Breast epithelium (tissue), 4 donors: ENCODE results near the gene CD2BP2. TPM values are rescaled to one million over a fixed set of nuclear protein-coding genes. Genes with fewer than 3 reads are reported as not detected.

Experiments used
- DNase-seq, 2 donors: peaks; one replicate each; pipeline ENCODE4 v3.0.0-alpha.2; 2019; ENCODE audit warnings: low spot score in 2 of 2
- H3K27ac ChIP-seq, 2 donors: fragments of 200-600 bp; sonication (generic) in 1 of 2; one replicate each; pipeline ENCODE4 v1.5.1; 2016 to 2019; ENCODE audit warnings: mild to moderate bottlenecking in 1 of 2
- H3K27me3 ChIP-seq, 2 donors: fragments of 200-600 bp; sonication (generic) in 1 of 2; one replicate each; pipeline versions ENCODE4 v1.5.1 to v1.6.0; 2017 to 2019; ENCODE audit warnings: control low read depth in 1 of 2, mild to moderate bottlenecking in 1 of 2
- H3K36me3 ChIP-seq: fragments of 200-600 bp; one replicate; pipeline ENCODE4 v1.5.1; 2019
- H3K4me1 ChIP-seq, 2 donors: fragments of 200-600 bp; sonication (generic); one replicate each; pipeline ENCODE4 v1.5.1; 2016 to 2019; ENCODE audit warnings: control low read depth in 1 of 2
- H3K4me3 ChIP-seq, 3 donors: fragments of 200-600 bp; sonication (generic); 1 replicate in 2 of 3; 2 replicates in 1 of 3; pipeline ENCODE4 v1.5.1; 2016 to 2019; ENCODE audit warnings: mild to moderate bottlenecking in 3 of 3, moderate library complexity in 2 of 3
- H3K9me3 ChIP-seq, 2 donors: fragments of 200-600 bp; sonication (generic) in 1 of 2; one replicate each; pipeline ENCODE4 v1.5.1; 2016 to 2019; ENCODE audit warnings: control low read depth in 1 of 2
- CTCF ChIP-seq, 3 donors: fragments of 450-650 bp; IDR thresholded peaks; one replicate each; pipeline ENCODE4 v1.5.1; 2016 to 2017; ENCODE audit warnings: antibody characterized with exemption in 3 of 3, mild to moderate bottlenecking in 3 of 3, moderate library complexity in 3 of 3
- POLR2A ChIP-seq: fragments of 450-650 bp; IDR thresholded peaks from one replicate; pipeline ENCODE4 v1.6.1; 2016; ENCODE audit warnings: antibody characterized with exemption, mild to moderate bottlenecking, moderate library complexity
- POLR2AphosphoS5 ChIP-seq, 3 donors: sonication (generic); formaldehyde crosslinking; IDR thresholded peaks; one replicate each; pipeline ENCODE4 v1.6.1; 2017; ENCODE audit warnings: antibody characterized with exemption in 3 of 3
- intact Hi-C: fragments of 100-400 bp; cut with DNase I; formaldehyde crosslinking; loops from one replicate; pipeline ENCODE4 v1.15.1; 2023; ENCODE audit warnings: low total_unique reads
- total RNA-seq, 3 donors: library from RNA; depleted of rRNA; stranded (reverse); fragments of >200 nt; gene quantifications; one replicate each; pipeline ENCODE4 v1.1.0, GENCODE V29; 2016

The CD2BP2 gene
- total RNA-seq, 3 donors from 2014 or later, result 26.2 to 47.2 (median 38.3) TPM

GRCh38 chr16:30356401-30357084 is 1.4 kb upstream of the CD2BP2 start:
- DNase-seq, result no peak
- H3K36me3 ChIP-seq, result peaks cover 4% of the 10 kb centered on the region
- no peaks in the 10 kb centered on the region for H3K9me3 ChIP-seq
- no peak for TF ChIP-seq POLR2A
- no peak for TF ChIP-seq CTCF (IDR thresholded peaks at IDR 0.05)
- no peak for TF ChIP-seq POLR2AphosphoS5 (IDR thresholded peaks at IDR 0.05)
- intact Hi-C loops, result no loop called here
- peak overlapping the region; percentile 98 for H3K27ac ChIP-seq
- peaks cover 5 to 24% of the 10 kb centered on the region in 2 donors for H3K4me1 ChIP-seq
- H3K27me3 ChIP-seq, result no peaks in the 10 kb centered on the region
- H3K4me3 ChIP-seq, result peak overlapping the region; percentile 76 to 83 (median 81)

GRCh38 chr16:30355954-30356308 is 823 bp upstream of the CD2BP2 start:
- no peak for DNase-seq
- Histone ChIP-seq H3K4me3 (peak overlapping the region; percentile 76 to 83 (median 81)), H3K9me3 (no peaks in the 10 kb centered on the region), H3K36me3 (peaks cover 4% of the 10 kb centered on the region), H3K4me1 (peaks cover 5 to 24% of the 10 kb centered on the region in 2 donors), H3K27ac (peak overlapping the region; percentile 98), H3K27me3 (no peaks in the 10 kb centered on the region)
- intact Hi-C loops, result no loop called here
- TF ChIP-seq POLR2A, result no peak
- TF ChIP-seq CTCF (IDR thresholded peaks at IDR 0.05), result no peak
- no peak for TF ChIP-seq POLR2AphosphoS5 (IDR thresholded peaks at IDR 0.05)

- Histone ChIP-seq H3K36me3 (peaks cover 4% of the 10 kb centered on the region), H3K4me3 (peak overlapping the region; percentile 76 to 83 (median 81)), H3K27ac (peak overlapping the region; percentile 98), H3K9me3 (no peaks in the 10 kb centered on the region), H3K27me3 (no peaks in the 10 kb centered on the region), H3K4me1 (peaks cover 5 to 24% of the 10 kb centered on the region in 2 donors)
- DNase-seq, result peak in 1 of 2 donors; percentile 36
- intact Hi-C loops, result no loop called here
- TF ChIP-seq CTCF (IDR thresholded peaks at IDR 0.05) (no peak), POLR2AphosphoS5 (IDR thresholded peaks at IDR 0.05) (no peak), POLR2A (no peak)
Measured at GRCh38 chr16:30354423-30355143, 525 bp downstream of the CD2BP2 start.

GRCh38 chr16:30353438-30354129 is 1.5 kb downstream of the CD2BP2 start:
- intact Hi-C loops, result no loop called here
- peak overlapping the region in 2 of 3 donors; percentile 76 to 83 for H3K4me3 ChIP-seq
- no peaks in the 10 kb centered on the region for H3K9me3 ChIP-seq
- peak in 1 of 2 donors; percentile 49 for DNase-seq
- H3K27me3 ChIP-seq, result no peaks in the 10 kb centered on the region
- peak overlapping the region; percentile 98 for H3K27ac ChIP-seq
- TF ChIP-seq POLR2A (no peak), CTCF (IDR thresholded peaks at IDR 0.05) (no peak), POLR2AphosphoS5 (IDR thresholded peaks at IDR 0.05) (no peak)
- H3K4me1 ChIP-seq, result peaks cover 5 to 24% of the 10 kb centered on the region in 2 donors
- peaks cover 3% of the 10 kb centered on the region for H3K36me3 ChIP-seq
